ENCODE results near the gene IQSEC1.

IQSEC1 gene

GRCh38 chr3:13074006-13074375, 762 bp upstream of the IQSEC1 start:
- ATAC-seq (ENCODE audit: low read depth): no peak
- Histone ChIP-seq H3K9me3 (ENCODE audit: severe bottlenecking) (no peaks in the 10 kb centered on the region), H3K4me3 (ENCODE audit: severe bottlenecking) (no peak overlapping the region), H3K4me1 (ENCODE audit: insufficient read depth, poor library complexity, severe bottlenecking) (no peaks in the 10 kb centered on the region), H3K36me3 (ENCODE audit: low read depth) (no peaks in the 10 kb centered on the region), H3K27ac (ENCODE audit: poor library complexity, severe bottlenecking) (no peak overlapping the region), H3K27me3 (ENCODE audit: insufficient read depth, poor library complexity, severe bottlenecking) (peaks cover 55% of the 10 kb centered on the region)
- TF ChIP-seq, protein P1, sequence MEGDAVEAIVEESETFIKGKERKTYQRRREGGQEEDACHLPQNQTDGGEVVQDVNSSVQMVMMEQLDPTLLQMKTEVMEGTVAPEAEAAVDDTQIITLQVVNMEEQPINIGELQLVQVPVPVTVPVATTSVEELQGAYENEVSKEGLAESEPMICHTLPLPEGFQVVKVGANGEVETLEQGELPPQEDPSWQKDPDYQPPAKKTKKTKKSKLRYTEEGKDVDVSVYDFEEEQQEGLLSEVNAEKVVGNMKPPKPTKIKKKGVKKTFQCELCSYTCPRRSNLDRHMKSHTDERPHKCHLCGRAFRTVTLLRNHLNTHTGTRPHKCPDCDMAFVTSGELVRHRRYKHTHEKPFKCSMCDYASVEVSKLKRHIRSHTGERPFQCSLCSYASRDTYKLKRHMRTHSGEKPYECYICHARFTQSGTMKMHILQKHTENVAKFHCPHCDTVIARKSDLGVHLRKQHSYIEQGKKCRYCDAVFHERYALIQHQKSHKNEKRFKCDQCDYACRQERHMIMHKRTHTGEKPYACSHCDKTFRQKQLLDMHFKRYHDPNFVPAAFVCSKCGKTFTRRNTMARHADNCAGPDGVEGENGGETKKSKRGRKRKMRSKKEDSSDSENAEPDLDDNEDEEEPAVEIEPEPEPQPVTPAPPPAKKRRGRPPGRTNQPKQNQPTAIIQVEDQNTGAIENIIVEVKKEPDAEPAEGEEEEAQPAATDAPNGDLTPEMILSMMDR (IDR thresholded peaks at IDR 0.05; ENCODE audit: poor library complexity, severe bottlenecking): no peak
- no peak for DNase-seq (ENCODE audit: low spot score)

DNA sequence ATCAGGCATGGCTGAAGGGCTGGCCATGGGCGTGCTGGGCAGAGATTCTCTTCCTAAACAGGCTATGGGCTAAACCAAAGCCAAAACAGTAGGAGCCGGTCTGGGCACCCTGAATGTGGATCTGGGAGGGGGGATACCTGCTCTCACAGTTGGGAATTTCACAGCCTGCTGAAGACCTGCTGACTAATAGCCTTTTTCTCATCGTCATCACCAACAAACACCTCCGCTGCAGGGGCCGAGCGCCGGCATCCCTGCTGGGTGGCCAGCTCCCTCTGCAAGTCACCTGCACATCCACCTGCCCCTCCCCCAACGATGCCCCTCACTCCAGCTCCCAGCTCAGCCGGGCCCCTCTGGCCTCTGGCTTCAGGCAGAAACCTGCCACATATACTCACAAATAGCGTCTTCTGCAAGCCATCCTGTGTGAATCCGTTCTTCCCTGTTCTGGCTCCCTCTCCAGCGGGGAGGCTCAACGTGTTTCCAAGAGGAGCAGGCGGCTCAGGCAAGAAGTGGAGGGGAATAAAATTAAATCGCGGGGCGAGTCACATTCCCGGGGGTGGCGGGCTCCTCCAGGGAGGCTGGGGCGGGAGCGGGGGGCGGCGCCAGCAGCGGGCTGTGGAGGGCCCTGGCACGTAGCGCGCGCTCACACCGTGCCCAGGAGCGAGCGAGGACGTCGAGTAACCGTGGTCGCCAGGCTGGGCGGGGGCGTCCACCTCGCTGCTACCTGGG, 466 bp downstream of the IQSEC1 start:
- Histone ChIP-seq H3K4me3 (ENCODE audit: severe bottlenecking) (no peak overlapping the region), H3K36me3 (ENCODE audit: low read depth) (no peaks in the 10 kb centered on the region), H3K9me3 (ENCODE audit: severe bottlenecking) (no peaks in the 10 kb centered on the region), H3K27me3 (ENCODE audit: insufficient read depth, poor library complexity, severe bottlenecking) (peaks cover 55% of the 10 kb centered on the region), H3K4me1 (ENCODE audit: insufficient read depth, poor library complexity, severe bottlenecking) (no peaks in the 10 kb centered on the region), H3K27ac (ENCODE audit: poor library complexity, severe bottlenecking) (no peak overlapping the region)
- DNase-seq (ENCODE audit: low spot score) (no peak), ATAC-seq (ENCODE audit: low read depth) (no peak; the same call in 2 of the 3 replicates)
- TF ChIP-seq, protein P1 (IDR thresholded peaks at IDR 0.05; ENCODE audit: poor library complexity, severe bottlenecking): no peak

GRCh38 chr3:13072239-13072599, 1.0 kb downstream of the IQSEC1 start:
- peaks cover 50% of the 10 kb centered on the region for H3K27me3 ChIP-seq (ENCODE audit: insufficient read depth, poor library complexity, severe bottlenecking)
- DNase-seq (ENCODE audit: low spot score): no peak
- H3K27ac ChIP-seq (ENCODE audit: poor library complexity, severe bottlenecking): no peak overlapping the region
- H3K4me3 ChIP-seq (ENCODE audit: severe bottlenecking): no peak overlapping the region
- no peaks in the 10 kb centered on the region for H3K9me3 ChIP-seq (ENCODE audit: severe bottlenecking)
- H3K4me1 ChIP-seq (ENCODE audit: insufficient read depth, poor library complexity, severe bottlenecking): no peaks in the 10 kb centered on the region
- TF ChIP-seq, protein P1 (IDR thresholded peaks at IDR 0.05; ENCODE audit: poor library complexity, severe bottlenecking): no peak
- H3K36me3 ChIP-seq (ENCODE audit: low read depth): no peaks in the 10 kb centered on the region
- no peak for ATAC-seq (ENCODE audit: low read depth)

DNA sequence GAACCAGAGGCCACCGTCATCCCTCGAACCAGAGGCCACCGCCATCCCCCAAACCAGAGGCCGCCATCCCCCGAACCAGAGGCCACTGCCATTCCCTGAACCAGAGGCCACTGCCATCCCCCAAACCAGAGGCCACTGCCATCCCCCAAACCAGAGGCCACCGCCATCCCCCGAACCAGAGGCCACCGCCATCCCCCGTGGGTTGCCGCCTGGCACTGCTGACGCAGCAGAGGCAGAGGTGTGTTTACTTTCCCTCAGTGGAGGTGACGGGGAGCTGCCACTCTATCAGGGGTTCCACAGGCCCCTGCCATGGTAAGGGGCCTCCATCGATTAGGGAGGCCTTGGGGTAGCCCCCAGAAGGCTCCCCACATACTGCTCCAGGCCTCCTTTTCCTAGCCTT, 1.5 kb downstream of the IQSEC1 start:
- Histone ChIP-seq H3K36me3 (ENCODE audit: low read depth) (no peaks in the 10 kb centered on the region), H3K4me3 (ENCODE audit: severe bottlenecking) (no peak overlapping the region), H3K27ac (ENCODE audit: poor library complexity, severe bottlenecking) (no peak overlapping the region), H3K4me1 (ENCODE audit: insufficient read depth, poor library complexity, severe bottlenecking) (no peaks in the 10 kb centered on the region), H3K9me3 (ENCODE audit: severe bottlenecking) (no peaks in the 10 kb centered on the region), H3K27me3 (ENCODE audit: insufficient read depth, poor library complexity, severe bottlenecking) (peaks cover 49% of the 10 kb centered on the region)
- TF ChIP-seq, protein P1 (IDR thresholded peaks at IDR 0.05; ENCODE audit: poor library complexity, severe bottlenecking): no peak
- DNase-seq (ENCODE audit: low spot score): no peak
- no peak for ATAC-seq (ENCODE audit: low read depth)

DNA sequence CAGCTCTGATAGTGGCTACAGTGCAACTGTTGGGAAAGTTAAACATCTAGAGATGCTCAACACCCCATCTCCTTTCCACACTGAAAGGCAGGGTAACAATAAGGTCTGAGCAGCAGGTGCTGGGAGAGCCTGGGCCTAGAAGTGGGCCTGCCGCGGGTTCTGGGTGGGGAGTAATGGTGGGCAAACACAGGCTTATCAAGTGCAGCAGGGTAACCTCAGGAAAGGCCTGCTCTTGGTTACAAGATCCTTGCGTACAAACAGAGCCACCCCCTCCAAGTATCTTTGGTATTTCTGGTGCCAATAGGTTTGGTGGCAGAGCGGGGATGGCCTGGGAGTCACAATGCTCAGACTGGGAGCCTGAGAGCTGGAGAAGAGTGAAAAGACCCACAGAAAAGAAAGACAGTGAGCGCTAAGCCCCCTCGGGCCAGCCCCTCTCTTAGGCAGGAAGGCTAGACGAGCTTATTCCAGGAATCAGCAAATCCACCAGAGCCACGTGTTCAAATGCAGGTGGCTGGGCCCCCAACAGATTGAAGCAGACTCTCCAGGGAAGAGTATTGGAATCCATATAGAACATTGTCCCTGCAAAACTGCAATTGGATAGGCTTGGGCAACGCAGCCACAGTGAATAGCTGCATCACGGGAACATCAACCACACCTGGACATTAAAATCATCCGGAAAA, 2.7 kb downstream of the IQSEC1 start:
- H3K27me3 ChIP-seq (ENCODE audit: insufficient read depth, poor library complexity, severe bottlenecking): peaks cover 38% of the 10 kb centered on the region
- no peak overlapping the region for H3K27ac ChIP-seq (ENCODE audit: poor library complexity, severe bottlenecking)
- TF ChIP-seq, protein P1 (IDR thresholded peaks at IDR 0.05; ENCODE audit: poor library complexity, severe bottlenecking): no peak
- H3K4me3 ChIP-seq (ENCODE audit: severe bottlenecking): no peak overlapping the region
- ATAC-seq (ENCODE audit: low read depth) (no peak), DNase-seq (ENCODE audit: low spot score) (no peak)
- no peaks in the 10 kb centered on the region for H3K4me1 ChIP-seq (ENCODE audit: insufficient read depth, poor library complexity, severe bottlenecking)
- H3K36me3 ChIP-seq (ENCODE audit: low read depth): no peaks in the 10 kb centered on the region
- no peaks in the 10 kb centered on the region for H3K9me3 ChIP-seq (ENCODE audit: severe bottlenecking)

Data from RWPE2 (cell line).